Inferior parietal cortex (tissue), 1 donor: ENCODE measurements around the gene KIF9.
"Not testable (repeated sequence)": the region's sequence is repeated elsewhere in the genome, so short reads cannot be mapped to it uniquely, and the experiment has no call there.

Experiments used
- DNase-seq: peaks from one replicate; pipeline ENCODE4 v3.0.0-alpha.2; 2016; ENCODE audit errors: extremely low spot score

Gene KIF9

GRCh38 chr3:47181685-47182084 lies 100.9 kb downstream of the KIF9 start:
- DNase-seq = not testable (repeated sequence)

- DNase-seq = not testable (repeated sequence)
Observed at GRCh38 chr3:47180011-47180410, 102.6 kb downstream of the KIF9 start.
